Stimulated activated CD8-positive, alpha-beta memory T cell treated with anti-CD3 and anti-CD28 coated beads, Interleukin-15, amount 100 ng/mL, for 48 hours (primary cell): ENCODE data around the gene CD3D.
A peak's percentile ranks its signal among the peaks of the same experiment; 100 is the strongest.

Experiments used
- DNase-seq, 2 donors: peaks; one replicate each; pipeline ENCODE4 v3.0.0-alpha.2; 2020; ENCODE audit warnings: low read depth in 2 of 2

The CD3D gene

DNA sequence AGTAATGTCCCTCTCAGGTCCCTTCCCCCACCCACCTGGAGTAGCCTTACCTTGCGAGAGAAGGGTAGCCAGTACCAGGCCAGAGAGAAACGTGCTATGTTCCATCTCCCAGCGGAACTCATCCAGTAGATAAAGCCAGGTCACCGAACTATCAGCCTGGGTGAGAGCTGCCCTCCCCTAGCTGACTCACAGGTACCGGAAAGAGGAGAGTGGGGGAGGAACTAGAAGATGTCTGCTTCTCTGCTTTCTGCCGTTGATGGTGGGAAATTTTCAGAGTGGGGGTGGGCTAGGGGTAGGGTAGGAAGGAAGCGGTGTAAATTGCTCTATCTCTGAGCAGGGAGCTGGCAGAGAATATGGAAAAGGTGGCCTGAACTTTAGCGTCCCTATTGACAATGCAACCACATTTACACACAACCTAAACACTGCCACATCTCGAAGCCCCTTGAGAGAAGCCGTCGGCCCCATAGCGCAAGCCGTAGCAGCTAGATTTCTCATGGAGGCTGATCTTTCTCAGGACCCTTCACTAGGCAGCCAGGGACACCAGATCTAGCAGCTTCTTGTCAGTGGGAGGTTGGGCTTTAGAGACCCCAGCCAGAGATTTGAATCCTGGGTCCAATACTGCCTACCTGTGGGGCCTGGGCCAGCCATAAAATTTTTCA lies at the start of gene CD3D:
CD3D (minus strand) TSS at position 203 of the 659 bp plus-strand sequence; CDS start at position 105, 98 bp downstream.
- peak; percentile 52 to 62 for DNase-seq

DNA sequence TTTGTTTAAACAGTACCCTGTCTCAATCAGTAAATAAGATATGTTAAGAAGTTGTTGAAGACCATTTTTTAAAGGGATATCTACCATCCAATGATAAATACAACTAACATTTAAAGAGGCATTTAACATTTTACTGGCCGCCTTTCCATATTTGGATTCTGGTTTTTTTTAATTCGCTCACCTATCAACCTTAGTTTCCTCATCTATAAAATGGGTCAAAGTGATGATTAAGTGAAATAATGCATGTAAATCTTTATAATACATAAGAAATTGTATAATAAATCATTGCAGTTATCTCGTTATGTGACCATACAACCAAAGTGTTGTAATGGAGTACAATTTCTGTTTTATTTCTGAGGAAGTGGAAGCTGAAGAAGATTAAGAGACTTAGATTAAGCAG lies 41.2 kb upstream of the CD3D start:
- no peak for DNase-seq

DNA sequence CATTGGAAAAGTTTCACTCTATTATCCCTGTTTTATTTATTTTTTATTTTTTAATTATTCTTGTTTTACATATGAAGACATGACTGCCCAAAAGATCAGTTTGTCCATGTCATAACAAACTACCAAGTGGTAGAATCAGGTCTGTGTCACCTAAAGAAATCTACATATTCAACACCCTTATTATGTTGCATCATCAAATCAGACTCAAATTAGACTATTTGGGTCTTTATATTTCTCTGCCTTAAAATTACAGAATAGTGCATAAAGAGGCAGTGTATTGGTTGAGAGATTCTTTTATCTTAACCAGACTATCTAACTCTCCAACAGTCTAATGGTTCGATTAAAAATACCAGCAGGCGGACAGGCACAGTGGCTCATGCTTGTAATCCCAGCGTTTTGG lies 40.4 kb upstream of the CD3D start:
- DNase-seq, result no peak

DNA sequence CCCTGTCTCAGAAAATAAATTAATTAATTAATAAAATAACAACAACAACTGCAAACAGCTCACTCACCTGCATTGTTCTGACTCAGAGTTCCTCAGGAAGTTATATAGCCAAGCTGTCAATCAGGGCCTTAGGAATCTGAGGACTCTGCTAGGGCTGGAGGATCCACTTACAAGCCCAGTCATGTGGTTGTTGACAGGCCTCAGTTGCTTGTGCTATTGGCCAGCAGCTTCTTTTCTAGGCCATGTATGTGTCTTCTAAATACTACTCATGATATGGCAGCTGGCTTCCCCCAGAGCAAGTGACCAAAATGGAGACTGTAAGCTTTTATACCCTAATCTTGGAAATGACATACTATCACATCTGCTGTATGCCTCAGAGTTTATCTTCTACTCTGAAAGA lies 38.1 kb upstream of the CD3D start:
- DNase-seq, result no peak

DNA sequence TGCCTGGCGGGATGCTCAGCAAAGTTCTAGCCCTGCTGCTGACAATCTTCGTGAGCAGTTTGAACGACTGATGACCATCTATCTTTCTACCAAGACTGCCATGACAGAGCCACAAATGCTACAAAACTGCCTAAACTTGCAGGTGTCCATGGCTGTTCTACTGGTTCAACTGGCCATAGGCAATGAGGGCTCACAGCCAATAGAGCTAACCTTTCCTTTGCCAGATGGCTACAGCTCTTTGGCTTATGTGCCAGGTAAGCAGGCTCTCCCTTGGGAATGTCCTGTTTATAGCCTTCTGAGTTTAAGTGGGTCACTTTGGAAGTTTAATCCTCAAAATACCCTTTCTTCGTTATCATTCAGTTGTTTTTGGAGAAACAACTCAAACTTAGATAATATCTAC lies 37.0 kb upstream of the CD3D start:
- no peak for DNase-seq

DNA sequence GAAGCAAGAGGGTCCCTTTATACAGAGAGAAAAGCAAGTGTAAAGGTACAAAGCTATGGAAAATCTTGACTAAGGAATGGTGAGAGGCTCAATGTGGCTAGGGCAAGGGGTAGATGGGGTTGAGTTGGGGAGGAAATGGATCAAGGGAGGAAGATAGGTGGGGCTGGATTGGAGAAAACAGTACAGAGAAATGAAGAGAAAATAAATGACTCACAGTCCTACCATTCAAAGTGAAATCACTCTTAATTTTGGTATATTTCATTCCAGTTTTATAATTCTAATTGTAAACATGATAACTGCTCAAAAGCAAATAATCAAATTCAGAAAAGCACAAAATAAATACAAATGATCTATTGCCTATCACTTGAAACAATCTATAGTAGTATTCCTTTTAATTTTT lies 33.5 kb upstream of the CD3D start:
- DNase-seq, result no peak

DNA sequence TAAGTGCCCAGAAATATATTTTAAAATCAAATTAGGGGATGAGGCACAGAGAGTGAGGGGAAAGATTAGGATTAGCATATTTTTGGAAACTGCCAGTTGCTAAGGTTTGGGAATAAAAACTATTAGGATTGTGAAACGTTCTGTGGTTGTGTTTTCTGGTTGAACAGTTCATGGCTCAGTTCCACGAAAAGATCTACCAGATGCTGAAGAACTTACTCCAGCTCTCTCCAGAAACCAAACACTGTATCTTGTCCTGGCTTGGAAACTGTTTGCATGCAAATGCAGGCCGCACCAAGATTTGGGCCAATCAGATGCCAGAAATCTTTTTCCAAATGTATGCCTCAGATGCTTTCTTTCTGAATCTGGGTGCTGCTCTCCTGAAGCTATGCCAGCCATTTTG lies 32.2 kb upstream of the CD3D start:
- no peak for DNase-seq

DNA sequence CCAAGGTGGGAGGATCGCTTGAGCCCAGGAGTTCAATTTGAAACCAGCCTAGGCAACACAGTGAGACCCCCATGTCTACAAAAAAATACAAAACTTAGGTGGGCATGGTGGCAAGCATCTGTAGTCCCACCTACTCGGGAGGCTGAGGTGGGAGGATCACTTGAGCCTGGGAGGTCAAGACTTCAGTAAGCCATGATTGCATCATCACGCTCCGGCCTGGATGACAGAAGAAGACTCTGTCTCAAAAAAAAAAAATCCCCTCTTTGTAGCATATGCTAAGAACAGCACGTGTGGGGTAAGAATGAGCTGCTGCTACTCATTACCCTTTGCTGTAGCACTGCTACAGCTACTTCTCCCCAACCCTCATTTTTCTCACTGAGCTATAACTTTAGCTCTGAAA lies 31.4 kb upstream of the CD3D start:
- DNase-seq, result no peak

DNA sequence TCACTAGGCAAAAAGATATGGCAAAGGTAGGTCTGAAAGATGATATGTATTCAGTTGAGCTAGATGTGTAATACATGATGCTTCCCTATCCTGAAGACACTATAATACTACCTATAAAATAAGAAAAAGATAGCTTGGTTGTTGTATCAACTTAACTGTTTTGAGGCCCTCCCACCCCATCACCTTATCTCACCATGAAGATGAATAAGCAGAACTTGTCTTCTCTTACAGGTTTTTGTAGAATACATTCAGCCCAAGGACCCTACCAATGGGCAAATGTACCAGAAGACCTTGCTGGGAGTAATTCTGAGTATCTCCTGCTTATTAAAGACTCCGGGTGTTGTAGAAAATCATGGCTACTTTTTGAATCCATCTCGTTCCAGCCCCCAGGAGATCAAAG lies 30.8 kb upstream of the CD3D start:
- DNase-seq, result no peak

DNA sequence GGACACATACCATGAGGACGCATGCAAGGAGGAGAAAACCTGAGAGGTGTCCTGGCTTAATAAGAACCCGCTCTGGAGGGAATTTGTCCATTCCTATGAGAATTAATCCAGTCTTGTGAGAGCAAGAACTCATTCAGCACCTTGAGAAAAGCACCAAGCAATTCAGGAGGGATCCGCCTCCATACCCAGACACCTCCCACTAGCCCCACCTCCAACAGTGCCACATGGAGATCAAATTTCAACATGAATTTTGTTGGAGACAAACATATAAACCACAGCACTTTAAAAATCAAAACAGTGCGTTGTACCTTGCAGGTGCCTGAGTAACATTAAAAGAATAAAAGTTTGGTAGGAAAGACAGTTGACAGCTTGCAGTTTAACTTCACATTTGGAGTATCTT lies 28.3 kb upstream of the CD3D start:
- no peak for DNase-seq

DNA sequence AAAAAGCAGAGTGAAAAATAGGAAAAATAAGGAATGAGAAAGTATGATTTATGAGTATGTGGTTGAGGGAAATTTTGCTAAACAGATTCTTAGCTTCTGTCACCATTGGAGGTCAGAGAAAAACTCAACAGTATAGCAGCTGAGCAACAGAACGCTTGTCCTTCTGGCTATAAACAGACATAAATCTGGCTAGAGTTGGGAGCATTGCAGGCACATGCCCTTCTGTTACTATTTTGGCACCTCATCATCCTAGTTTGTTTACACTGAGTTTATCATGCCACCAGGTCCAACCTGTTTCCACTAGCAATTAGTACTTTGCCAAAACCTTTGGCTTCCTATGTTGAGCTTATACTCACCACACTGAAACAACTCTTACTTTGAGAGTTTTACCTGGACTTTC lies 23.8 kb upstream of the CD3D start:
- DNase-seq, result no peak

DNA sequence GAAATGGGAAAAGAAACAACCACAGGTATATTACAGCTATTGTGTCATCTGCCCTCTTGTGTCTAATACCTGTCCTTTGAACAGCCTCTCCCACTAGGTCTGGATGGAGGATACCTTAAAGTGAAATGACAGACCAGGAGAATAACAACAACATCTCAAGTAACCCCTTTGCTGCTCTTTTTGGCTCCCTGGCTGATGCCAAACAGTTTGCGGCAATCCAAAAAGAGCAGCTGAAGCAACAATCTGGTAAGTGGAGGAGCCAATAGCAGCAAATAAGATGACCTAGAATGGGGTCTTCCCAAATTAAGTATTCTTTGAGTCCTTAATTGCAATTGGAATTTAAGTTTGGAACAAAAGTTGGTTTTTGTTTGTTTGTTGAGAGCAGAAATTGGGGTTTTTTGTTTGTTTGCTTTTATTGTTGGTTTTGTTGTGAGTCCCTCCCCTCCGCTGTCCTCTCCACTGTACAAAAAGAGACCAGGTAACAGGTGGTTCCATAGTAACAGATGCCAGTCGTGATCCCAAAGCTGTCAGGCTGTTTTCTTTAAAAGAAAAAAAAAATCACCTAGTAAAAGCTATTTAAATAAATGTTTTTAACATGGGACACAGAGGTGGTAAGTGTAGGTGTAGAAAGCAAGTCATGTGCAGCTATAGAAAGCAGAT lies 22.6 kb upstream of the CD3D start:
- DNase-seq, result no peak

DNA sequence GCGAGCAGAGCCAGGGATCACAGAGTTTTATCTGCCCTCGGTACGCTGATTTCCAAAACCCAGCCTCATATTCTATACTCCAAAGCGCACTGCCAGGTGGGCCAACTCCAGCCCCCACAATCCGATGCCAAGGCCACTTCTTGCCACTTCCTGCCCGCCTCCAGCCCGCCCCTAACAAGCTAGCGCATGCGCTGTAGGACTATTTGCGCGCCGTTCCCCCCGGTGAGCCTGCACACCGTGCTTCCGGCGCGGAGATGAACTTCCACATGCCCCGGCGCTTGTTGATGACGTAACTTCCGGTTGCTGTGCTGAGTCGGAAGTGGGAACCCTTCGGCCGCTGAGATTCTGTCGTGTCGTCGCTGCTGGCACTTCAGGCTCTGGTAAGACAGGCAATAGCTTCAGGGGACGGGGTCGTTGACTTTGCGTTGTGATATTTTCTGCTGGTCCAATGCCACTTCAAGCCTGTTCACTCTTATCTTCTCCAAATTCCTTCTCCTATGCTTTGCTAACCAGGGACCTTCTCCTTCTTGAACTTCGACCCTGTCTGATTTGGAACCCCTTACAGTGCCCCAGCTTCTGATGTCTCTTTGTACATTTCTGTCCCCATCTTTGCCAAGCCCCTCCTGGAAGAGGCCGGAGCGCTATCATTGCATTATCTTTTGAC lies 16.9 kb upstream of the CD3D start, which contains the start of gene UBE4A:
UBE4A (plus strand) TSS at position 306 of the 664 bp plus-strand sequence. CDS start 5,481 bp downstream, outside the sequence.
- peak; percentile 96 for DNase-seq

DNA sequence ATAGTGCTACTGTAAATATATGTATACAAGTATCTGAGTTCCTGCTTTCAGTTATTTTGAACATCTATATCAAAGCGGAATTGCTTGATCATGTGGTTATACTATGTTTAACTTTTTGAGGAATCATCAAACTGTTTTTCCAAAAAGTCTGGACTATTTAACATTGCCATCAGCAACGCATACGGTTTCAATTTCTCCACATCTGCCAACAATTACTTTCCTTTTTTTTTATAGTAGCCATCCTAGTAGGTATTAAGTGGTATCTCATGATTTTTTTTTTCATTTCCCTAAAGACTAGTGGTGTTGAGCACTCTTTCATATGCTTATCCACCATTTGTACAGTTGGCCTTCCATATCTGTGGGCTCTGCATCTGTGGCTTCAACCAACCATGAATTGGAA lies 15.6 kb upstream of the CD3D start:
- DNase-seq, result no peak

DNA sequence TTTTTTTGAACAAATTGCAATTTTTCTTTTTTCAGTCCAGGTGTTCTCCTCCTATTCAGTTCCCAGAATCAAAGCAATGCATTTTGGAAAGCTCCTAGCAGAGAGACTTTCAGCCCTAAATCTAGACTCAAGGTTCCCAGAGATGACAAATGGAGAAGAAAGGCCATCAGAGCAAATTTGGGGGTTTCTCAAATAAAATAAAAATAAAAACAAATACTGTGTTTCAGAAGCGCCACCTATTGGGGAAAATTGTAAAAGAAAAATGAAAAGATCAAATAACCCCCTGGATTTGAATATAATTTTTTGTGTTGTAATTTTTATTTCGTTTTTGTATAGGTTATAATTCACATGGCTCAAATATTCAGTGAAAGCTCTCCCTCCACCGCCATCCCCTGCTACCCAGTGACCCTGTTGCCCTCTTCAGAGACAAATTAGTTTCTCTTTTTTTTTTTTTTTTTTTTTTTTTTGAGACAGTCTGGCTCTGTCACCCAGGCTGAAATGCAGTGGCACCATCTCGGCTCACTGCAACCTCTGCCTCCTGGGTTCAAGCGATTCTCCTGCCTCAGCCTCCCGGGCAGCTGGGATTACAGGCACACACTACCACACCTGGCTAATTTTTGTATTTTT lies 10.7 kb upstream of the CD3D start:
- no peak for DNase-seq

DNA sequence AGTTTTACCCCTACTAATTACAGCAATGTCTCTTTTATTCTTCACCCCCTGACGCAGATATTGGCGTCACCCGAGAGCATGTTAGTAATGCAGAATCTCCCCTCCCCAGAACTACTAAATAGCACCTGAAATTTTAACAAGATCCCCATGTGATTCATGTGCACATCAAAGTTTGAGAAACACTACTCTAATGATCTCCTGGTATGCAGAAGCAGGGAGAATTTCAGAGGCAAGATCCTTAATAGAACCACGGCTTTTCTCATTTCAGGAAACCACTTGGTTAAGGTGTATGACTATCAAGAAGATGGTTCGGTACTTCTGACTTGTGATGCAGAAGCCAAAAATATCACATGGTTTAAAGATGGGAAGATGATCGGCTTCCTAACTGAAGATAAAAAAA lies 7.0 kb upstream of the CD3D start:
- DNase-seq, result no peak

DNA sequence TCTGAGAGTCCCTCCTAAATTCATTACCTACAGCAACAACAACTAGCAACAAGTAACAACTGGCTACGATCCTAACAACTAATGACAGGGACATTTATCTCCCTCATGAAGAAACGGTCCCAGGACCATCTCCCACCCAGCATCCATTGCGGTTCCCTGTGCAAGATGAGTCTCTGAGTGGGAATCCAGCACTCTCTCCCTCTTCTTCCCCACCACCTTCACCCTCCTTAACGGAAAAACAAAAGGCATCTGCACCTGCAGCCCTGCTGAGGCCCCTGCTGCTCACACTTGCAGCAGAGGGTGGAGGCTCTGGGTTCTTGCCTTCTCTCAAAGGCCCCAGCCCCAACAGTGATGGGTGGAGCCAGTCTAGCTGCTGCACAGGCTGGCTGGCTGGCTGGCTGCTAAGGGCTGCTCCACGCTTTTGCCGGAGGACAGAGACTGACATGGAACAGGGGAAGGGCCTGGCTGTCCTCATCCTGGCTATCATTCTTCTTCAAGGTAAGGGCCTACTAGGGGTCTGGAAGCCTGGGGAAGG lies 1.5 kb upstream of the CD3D start, which contains the start of gene CD3G:
CD3G (plus strand) TSS at position 364 of the 535 bp plus-strand sequence; CDS start at position 444, 80 bp downstream.
- peak; percentile 52 to 65 for DNase-seq

DNA sequence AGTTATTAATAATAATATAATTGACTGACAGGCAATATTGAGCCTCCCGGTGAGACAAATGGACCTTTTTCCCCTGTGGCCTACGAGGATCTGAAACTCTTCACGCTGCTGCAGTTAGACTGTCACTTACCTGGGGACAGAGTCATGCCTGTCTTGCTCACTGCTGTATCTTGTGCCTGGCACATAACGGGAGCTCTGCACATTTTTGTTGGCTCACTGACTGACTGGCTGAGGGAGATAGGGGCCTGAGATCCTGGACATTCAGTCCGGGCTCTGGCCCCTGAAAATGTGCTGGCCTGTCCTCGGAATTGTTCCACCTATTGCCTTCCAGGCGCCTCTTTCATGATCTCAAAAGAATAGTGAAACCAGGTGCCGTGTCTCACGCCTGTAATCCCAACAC lies 743 bp upstream of the CD3D start:
- no peak for DNase-seq

DNA sequence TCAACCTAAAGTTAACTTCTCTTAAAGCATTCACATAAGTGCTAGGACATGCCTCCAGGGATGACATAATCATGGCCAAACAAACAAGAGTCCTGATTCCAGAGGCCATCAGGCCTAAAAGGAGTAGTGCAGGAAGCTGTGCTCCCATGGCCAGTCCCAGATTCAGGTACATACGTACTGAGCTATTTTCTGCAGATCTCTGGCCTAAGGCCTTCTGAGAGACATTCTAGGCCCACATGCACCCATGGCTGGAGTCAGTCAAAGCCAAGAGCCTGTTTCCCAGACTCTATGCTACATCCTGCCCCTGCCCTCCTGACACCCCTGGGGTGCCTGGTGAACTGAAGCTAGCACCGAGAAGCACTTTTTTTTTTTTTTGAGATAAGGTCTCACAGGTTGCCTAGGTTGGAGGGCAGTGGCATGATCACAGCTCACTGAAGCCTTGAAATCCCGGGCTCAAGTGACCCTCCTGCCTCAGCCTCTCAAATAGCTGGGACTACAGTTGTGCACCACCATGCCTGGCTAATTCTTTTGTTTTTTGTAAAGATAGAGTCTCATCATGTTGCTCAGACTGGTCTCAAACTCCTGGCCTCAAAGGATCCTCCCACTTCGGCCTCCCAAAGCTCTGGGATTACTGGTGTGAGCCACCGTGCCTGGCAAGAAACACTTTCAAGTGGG lies 553 bp downstream of the CD3D start:
- DNase-seq, result no peak

DNA sequence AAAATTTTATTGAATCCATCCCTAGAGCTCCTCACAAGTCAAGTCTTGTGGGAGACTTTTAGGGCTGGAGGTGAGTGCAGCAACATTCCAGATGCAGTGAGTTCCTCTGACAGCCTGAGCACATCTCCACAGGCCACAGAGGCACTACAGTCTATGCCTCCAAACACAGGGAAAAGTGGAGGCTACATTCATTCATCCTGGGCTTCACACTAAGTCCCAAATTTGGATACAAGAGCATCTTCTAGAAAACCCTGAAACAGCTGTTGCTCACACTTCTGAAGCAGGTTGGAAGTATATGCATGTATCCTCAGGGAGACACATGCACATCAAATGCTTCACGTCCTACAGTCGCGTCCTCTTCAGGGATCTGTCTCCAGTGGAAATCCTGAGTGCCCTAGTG lies 1.2 kb downstream of the CD3D start:
- no peak for DNase-seq

DNA sequence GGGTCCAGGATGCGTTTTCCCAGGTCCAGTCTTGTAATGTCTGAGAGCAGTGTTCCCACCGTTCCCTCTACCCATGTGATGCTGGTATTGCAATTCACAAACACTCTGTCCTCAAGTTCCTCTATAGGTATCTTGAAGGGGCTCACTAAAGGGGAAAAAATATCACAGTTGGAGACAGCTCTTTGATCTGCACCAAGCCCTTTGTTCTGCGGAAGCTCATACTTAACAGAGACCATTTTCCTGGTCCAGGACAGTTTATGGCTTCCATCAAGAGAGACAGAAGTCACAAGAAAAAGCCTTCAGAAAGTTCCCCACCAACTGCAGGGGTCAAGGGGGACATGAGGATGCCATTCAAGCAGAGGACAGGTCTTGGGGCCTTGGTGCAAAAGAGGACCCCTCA lies 2.1 kb downstream of the CD3D start:
- no peak for DNase-seq
